Measurements from ENCODE around the gene PLEKHA8. TPM values are rescaled to one million over a fixed set of nuclear protein-coding genes. Genes with fewer than 3 reads are reported as not detected.

The PLEKHA8 gene
- total and polyA plus RNA-seq, 10 donors, result 1.4 to 13.6 (median 8.4) TPM

DNA sequence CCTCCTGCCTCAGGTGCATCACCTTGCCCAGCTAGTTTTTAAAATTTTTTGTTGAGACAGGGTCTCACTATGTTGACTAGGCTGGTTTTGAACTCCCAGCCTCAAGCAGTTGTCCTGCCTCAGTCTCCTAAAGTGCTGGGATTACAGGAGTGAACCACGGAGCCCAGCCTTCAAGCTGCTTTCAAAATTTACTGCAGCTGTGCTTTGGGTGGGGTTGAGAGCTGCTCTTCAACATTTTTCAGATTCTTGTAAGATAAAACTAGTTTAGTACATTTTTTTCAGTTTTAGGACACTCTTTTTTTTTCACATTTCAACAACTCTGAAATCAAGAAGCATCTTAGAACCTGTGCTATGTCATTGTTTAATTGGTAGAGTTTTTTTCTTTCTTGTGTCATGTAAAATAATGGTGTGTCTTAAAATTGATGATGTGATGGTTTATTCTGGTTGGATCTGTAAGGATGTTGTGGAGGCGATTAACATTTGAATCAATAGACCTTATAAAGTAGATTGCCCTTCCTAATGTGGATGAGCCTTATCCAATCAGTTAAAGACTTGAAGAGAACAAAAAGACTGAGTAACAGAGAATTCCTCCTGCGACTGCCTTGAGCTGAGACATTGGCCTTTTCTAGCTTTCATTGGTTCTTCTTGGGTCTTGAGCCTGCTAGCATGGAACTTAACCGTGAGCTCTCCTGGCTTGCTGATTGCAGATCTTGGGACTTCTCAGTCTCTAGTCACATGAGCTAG lies 13.5 kb downstream of the PLEKHA8 start:
- Histone ChIP-seq H3K4me1 (no peaks in the 10 kb centered on the region), H3K4me3 (no peak overlapping the region), H3K27me3 (replicated peaks in 1 of 7) (no peaks in the 10 kb centered on the region), H3K27ac (no peak overlapping the region), H3K9me3 (no peaks in the 10 kb centered on the region), H3K36me3 (peaks cover 0 to 19% (median 12%) of the 10 kb centered on the region in 6 donors)
- intact Hi-C loops (cut with DNase I; ENCODE audit: low total_unique reads), result no loop called here
- no peak for DNase-seq
- 89 to 97% (median 92%) methylated on average over 4 of the region's 4 CpGs for WGBS, 5 donors
- TF ChIP-seq POLR2A (IDR thresholded peaks at IDR 0.05) (no peak), CTCF (IDR thresholded peaks at IDR 0.05 in 8 of 11, conservative IDR thresholded peaks at IDR 0.05 in 3 of 11) (no peak), POLR2AphosphoS5 (IDR thresholded peaks at IDR 0.05) (no peak)

DNA sequence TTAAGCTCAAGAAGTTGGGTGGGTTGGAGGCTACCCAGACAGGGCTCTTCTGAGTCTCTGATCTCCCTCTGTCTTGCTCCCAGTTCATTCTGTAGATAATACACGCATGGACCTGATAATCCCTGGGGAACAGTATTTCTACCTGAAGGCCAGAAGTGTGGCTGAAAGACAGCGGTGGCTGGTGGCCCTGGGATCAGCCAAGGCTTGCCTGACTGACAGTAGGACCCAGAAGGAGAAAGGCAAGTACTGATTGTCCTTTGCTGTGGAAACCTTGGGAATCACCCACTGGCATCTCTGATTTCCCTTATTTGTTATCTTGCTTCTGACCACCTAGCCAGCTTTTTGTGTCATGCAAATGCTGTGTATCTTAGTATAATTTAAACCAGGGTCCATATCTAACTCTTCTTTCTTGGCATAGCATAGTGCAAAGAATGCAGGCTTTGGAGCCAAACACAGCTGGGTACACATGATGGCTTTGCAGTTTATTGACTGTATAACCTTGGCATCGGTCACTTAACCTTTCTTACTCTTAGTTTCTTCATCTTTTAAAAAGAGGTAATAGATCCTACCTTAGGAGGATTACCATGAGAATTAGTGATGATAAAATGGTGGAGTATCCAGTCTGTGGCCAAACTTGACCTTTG lies 18.0 kb downstream of the PLEKHA8 start:
- Histone ChIP-seq H3K27ac (no peak overlapping the region), H3K4me1 (no peaks in the 10 kb centered on the region), H3K4me3 (no peak overlapping the region), H3K36me3 (peaks cover 0 to 61% (median 29%) of the 10 kb centered on the region in 6 donors), H3K9me3 (no peaks in the 10 kb centered on the region), H3K27me3 (replicated peaks in 1 of 7) (no peaks in the 10 kb centered on the region)
- 88 to 100% (median 95%) methylated on average over 3 of the region's 3 CpGs for WGBS, 5 donors
- TF ChIP-seq POLR2AphosphoS5 (IDR thresholded peaks at IDR 0.05), result no peak
- no peak for TF ChIP-seq POLR2A (IDR thresholded peaks at IDR 0.05)
- no peak for TF ChIP-seq CTCF (IDR thresholded peaks at IDR 0.05 in 8 of 11, conservative IDR thresholded peaks at IDR 0.05 in 3 of 11)
- DNase-seq, result no peak
- intact Hi-C loops (cut with DNase I; ENCODE audit: low total_unique reads), result no loop called here

DNA sequence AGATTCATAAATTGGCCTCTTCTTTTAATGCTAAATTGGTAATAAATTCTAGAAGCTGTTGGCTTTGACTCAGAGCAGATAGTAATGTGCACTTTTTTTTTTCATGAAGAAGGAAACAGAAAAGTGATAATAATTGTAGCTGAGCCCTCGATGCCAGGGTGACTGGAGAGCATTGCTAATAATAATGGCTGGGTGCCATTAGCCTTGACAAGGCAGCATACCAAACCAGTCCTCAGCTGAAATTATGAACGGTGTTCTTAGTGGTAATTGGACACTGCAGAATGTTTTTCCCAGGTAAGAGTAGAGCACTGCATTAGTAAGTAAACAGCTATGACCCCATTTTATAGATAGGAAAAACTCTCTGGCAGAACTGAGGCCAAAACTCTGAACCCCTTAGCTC lies 18.9 kb downstream of the PLEKHA8 start:
- no peak for DNase-seq
- Histone ChIP-seq H3K36me3 (peaks cover 0 to 68% (median 33%) of the 10 kb centered on the region in 6 donors), H3K27me3 (replicated peaks in 1 of 7) (no peaks in the 10 kb centered on the region), H3K9me3 (no peaks in the 10 kb centered on the region), H3K4me1 (no peaks in the 10 kb centered on the region), H3K27ac (no peak overlapping the region), H3K4me3 (no peak overlapping the region)
- no peak for TF ChIP-seq POLR2A (IDR thresholded peaks at IDR 0.05)
- intact Hi-C loops (cut with DNase I; ENCODE audit: low total_unique reads), result no loop called here
- 86 to 92% (median 88%) methylated on average over 2 of the region's 2 CpGs for WGBS, 5 donors

GRCh38 chr7:30048582-30048981 lies 20.4 kb downstream of the PLEKHA8 start:
- no peak overlapping the region for H3K27ac ChIP-seq
- H3K4me1 ChIP-seq, result no peaks in the 10 kb centered on the region
- no peak for DNase-seq
- intact Hi-C loops (cut with DNase I; ENCODE audit: low total_unique reads), result no loop called here
- H3K27me3 ChIP-seq (replicated peaks in 1 of 7), result no peaks in the 10 kb centered on the region
- H3K9me3 ChIP-seq, result no peaks in the 10 kb centered on the region
- peaks cover 0 to 83% (median 33%) of the 10 kb centered on the region in 6 donors for H3K36me3 ChIP-seq
- H3K4me3 ChIP-seq, result no peak overlapping the region
- 82 to 88% (median 85%) methylated on average over 2 of the region's 2 CpGs for WGBS, 5 donors
- no peak for TF ChIP-seq POLR2AphosphoS5 (IDR thresholded peaks at IDR 0.05)
- no peak for TF ChIP-seq POLR2A (IDR thresholded peaks at IDR 0.05)
- TF ChIP-seq CTCF (IDR thresholded peaks at IDR 0.05 in 8 of 11, conservative IDR thresholded peaks at IDR 0.05 in 3 of 11), result no peak
